Stimulated activated CD4-positive, alpha-beta T cell treated with anti-CD3 and anti-CD28 coated beads, Interleukin-12 subunit alpha, Interleukin-12 subunit beta, amount 100 ng/mL, for 24 hours (primary cell): ENCODE results near the gene KYAT1.

ENCODE experiments used
- DNase-seq, 2 experiments: peaks; one replicate each; pipeline ENCODE4 v3.0.0-alpha.2; 2020; ENCODE audit warnings: low read depth in 2 of 2

Gene KYAT1

DNA sequence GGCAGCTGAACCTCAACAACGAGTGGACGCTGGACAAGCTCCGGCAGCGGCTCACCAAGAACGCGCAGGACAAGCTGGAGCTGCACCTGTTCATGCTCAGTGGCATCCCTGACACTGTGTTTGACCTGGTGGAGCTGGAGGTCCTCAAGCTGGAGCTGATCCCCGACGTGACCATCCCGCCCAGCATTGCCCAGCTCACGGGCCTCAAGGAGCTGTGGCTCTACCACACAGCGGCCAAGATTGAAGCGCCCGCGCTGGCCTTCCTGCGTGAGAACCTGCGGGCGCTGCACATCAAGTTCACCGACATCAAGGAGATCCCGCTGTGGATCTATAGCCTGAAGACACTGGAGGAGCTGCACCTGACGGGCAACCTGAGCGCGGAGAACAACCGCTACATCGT is 26.6 kb upstream of the KYAT1 start:
- DNase-seq, result no peak

DNA sequence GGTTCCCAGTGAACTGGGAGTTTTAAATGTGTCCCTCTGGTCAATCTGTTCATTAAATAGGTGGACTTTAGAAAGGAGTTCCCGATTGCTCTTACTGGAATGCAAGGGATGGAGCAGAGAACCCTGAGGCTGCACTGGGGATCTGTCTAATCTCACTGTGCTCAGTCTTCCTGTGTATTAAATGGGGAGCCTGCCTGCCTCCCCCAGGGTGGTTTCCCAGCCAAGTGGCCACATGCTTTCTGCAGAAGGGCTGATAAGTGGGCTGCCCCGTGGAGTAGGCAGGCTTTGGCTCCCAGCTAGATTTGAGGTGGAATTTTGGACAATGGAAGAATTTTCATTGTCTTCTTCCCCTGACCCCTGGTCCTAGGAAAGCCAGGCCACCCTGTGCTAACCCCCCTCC is 25.0 kb upstream of the KYAT1 start:
- no peak for DNase-seq

DNA sequence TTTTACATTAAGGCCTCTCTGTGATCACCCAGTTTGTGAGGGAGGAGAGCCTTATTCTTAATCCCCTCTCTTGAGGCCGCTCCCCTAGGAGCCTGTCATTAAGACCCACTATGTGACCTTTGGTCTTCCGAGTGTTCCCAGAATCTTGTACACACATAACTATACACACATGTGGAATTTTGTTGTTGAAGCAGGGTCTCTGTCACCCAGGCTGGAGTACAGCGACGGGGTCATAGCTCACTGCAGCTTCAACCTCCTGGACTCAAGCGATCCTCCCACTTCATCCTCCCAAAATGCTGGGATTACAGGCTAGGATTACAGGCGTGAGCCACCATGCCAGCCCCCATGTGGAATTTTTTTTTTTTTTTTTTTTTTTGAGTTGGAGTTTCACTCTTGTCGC is 24.2 kb upstream of the KYAT1 start:
- DNase-seq, result no peak

DNA sequence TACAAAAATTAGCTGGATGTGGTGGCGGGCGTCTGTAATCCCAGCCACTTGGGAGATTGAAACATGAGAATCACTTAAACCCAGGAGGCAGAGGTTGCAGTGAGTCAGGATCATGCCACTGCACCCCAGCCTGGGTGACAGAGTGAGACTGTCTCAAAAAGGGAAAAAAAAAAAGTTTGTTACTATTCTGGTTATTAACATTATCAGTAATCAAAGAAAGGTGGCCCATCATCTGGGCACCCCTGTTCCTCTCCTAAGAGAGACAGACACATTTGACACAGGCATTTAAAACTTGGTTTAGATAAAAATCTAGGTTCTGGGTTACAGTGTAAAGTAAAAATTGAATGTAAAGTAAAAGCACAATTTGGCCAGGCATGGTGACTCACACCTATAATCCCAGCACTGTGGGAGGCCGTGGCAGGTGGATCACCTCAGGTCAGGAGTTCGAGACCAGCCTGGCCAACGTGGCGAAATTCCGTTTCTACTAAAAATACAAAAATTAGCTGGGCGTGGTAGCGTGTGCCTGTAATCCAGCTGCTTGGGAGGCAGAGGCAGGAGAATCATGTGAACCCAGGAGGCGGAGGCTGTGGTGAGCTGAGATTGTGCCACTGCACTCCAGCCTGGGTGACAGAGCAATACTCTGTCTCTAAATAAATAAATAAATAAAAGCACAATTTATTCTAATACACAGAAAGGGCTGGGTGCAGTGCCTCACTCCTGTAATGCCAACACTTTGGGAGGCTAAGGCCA is 22.3 kb upstream of the KYAT1 start:
- DNase-seq, result no peak

DNA sequence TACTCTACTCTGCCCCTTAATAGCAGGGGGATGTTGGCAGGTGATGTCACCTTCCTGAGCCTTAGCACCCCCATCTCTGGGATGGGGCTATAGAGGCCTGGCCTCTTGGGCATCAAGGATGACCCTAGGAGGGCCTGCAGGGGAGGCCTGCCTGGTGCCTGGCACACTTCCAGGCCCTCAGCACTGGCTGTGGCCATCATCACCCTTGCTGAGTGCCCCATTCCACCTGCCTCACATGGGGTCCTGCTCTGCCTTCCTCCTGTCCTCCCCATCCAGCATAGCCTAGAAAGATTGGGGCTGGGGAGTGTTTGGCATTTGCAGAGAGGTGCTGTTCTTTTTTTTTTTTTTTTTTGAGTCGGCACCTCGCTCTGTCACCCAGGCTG is 21.3 kb upstream of the KYAT1 start:
- DNase-seq, result no peak

DNA sequence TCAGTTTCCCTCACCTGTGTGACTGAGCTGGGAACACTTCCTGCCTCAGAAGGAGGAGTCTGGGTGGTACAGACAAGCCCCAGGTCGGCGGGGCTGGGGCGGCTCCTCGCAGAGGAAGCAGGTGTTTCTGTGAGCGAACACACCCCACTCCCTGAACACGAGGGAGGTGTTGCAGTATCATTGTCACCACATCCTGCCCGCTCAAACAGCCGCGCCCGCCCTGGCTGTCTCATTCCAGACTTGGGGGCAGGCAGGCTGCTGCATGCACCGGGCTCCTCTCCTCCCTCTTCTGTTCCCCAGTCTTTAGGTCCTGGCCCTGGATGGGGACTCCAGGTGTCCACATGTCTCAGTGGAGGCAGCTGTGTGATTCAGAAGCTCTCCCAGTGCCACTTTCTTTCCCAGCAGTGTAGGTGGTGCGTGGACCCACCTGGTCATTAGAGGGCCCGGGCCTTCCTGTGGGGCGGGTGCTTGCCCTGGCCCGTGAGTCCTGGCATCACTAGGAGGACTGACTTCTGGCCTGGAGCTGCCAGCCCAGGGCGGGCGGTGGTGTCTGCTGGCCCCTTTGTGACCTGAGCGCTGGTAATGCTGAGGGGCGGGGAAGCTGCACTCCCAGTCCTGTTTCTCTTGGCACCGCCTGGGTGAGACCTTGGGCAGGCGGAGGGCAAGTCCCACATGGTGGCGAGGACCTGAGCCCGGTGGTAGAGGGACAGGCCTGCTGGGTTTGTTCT is 20.8 kb upstream of the KYAT1 start:
- DNase-seq, result peak; percentile 68 to 81

DNA sequence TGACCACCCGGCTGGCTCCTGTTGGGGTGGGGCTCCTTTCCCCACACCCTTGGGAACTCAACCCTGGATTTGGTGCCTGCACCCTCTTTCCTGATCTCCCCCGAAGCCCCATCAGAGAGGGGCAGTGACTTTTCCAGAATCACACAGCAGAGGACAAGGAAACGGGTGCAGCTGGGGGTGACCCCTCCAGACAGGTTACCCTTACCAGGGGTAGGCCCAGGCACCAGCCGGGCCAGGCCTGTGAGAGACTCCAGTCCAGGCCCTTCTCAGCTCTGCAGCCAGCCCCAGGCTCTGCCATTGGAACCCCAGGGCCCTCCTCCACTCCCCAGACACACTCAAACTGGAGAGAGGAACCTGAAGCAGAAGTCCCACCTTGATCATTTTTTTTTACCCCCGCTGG is 20.1 kb upstream of the KYAT1 start:
- no peak for DNase-seq

DNA sequence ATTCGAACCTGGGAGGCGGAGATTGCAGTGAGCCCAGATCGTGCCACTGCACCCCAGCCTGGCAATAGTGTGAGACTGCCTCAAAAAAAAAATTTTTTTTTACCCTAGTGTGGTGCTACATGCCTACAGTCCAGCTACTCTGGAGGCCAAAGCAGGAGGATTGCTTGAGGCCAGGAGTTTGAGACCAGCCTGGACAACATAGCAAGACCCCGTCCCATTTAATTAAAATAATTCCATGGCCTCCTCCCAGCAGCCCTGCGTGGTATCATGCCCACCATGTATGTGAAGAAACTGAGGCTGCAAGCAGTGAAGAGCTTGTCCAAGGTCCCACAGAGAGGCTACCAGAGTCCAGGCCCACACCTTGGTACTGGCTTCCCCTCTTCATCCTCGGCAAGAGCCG is 19.6 kb upstream of the KYAT1 start:
- DNase-seq, result no peak

DNA sequence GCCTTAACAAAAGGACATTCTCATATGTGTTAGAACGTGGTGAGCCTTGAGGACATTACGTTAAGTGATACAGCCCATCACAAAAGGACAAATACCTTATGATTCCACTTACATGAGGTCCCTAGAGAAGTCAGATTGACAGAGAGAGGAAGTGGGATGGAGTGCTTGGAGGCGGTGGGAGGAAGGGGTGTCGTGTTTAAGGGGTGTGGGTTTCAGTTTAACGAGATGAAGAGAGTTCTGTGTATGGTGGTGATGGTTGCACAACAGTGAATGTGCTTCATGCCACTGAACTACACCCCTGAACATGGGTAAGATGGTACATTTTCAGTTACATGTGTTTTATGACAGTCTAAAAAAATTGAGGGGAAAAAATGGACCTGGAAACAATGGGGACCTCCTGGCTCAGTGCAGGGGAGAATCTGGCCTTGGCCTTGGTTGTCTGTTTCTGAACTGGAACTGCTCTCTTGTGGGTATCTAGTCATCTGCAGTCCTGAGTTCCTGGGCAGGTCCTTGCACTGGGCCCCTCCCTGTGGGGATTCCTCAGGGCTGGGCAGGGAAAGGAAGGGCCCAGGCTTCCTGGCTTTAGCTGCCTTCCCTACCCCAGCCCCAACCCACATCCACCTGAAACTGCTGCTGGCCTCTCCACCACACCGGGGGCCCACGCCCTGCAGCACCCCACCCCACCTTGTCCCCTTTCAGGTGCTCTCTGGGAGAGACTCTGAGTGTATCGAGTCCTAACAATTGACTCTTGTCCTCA is 18.0 kb upstream of the KYAT1 start:
- DNase-seq, result no peak

DNA sequence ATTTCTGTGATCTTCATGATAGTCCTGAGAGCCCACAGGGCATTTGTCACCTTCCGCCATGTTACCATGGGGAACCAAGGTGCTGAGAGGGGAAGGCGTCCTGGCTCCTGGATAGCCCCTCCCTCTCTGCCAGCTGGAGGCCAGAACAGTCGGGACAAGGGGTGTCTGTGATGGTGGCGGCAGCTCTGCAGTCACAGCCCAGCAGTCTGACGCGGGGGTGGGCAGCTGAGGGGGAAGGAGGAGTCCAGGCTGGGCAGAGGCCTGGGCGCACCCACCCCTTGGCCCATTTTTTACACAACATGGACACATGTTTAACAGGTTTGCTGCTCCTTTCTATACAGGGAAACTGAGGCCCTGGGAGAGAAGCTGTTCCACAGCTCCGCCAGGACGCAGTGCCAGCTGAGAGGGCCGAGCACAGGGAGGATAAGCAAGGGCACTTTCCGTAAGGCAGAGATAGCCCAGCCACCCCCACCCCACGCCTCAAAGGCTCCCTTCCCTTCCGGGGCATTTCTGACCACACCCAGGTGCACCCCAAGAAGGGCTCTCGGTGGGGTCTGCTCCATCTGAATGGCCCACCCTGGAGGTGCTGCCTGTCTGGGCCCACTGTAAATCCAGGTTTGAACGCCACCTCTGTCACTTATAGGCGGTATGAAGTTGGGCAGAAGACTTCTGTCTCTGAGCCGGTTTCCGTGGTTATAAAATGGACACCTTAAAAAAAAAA is 17.3 kb upstream of the KYAT1 start:
- no peak for DNase-seq

DNA sequence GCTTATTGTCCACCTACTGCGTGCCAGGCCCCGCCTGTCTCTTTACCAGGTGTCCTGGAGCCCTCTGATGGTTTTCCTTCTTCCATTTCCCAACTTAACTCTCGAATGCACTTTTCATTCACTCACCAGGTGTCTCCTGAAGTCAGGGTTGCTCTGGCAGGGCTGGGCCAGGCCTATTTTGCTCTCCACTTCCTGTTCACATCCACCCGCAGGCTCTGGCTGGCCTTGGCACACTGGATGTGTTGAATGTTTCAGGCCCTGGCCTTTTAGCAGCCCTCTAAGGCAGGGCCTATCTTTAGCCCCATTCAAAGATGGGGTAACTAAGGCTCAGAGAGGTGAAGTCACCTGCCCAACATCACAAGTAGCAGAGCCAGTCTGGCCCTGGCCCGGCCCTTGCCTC is 16.6 kb upstream of the KYAT1 start:
- DNase-seq, result no peak

DNA sequence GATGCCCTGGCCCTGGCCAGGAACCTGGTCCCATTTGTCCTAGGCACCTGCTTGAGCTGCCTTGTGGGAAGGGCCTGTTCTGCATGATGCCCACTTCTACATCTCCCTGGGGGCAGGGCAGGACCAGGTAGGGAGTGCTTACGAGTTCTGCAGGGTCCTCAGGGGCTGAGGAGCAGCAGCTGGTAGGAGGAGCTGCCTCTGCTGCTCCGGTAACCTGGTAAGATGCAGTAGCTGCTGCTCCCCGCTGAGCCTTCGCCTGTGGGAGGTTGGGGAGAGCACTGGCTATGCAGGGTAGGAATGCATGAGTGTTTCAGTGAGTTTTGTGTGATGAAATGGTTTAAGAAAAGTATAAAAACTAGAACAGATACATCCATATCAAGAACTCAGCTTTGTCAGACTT is 13.8 kb upstream of the KYAT1 start:
- DNase-seq, result no peak

DNA sequence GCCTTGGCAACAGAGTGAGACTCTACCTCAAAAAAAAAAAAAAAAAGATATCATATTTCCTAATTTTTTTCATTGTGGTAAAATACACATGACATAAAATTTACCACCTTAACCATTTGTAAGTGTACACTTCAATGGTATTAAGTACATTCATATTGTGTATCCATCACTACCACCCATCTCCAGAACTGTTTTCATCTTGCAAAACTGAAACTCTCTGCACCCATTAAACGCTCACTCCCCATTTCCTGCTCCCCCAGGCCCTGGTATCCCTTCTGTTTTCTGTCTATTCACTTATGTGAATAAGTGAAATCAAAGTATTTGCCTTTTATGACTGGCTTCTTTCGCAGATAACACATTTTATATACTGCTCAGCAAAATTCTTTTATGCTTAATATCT is 13.0 kb upstream of the KYAT1 start:
- no peak for DNase-seq

DNA sequence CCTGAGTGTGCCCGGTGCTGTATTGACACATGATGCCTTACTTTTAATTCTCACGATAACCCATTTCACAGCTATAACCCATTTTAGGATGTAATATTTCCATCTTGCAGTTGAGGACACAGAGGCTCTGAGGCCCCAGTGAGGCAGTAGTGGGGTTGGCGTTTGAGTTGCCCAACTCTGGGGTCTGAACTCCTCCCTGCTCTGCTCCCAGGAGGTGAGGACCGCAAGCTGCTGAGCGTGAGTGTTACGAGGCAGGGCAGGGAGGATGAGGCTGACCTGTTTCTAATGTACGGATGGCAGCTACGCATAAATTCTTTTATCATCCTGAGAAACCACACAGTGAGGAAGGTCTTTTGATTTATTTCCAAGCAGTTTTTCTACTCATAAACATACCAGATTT is 11.6 kb upstream of the KYAT1 start:
- DNase-seq, result no peak

DNA sequence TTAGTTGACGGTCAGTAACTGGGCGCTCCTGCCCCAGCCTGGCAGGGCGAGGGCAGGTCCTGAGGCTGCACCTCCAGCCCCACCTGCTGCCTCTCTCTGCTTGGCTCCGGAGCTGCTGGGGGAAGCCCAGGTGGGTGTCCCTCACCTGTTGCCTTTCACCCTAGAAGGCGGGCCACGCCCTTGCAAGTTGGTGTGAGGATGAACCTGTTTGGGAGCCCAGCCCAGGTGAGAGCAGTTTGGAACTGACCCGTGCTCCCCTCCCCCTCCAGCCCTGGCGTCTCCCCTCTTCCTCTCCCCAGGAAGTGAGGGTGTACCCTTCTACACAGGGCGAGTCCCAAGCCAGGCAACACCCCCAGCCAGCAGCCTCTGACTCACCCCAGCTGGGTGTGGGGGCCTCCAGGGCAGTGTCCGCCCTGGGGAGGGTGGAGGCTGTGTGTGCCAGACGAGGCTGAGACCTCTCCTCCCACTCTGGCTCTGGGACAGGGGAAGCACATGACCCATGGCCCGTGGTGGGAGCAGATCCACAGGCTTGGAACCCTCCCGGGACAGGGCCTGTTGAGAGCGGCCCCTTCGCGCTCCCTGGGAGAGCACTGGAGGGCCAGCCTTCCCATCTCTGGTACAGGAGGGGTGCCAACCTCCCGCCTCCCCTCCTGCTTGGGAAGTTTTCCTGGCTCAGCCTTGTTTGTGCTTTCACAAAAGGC is 10.6 kb upstream of the KYAT1 start:
- no peak for DNase-seq

DNA sequence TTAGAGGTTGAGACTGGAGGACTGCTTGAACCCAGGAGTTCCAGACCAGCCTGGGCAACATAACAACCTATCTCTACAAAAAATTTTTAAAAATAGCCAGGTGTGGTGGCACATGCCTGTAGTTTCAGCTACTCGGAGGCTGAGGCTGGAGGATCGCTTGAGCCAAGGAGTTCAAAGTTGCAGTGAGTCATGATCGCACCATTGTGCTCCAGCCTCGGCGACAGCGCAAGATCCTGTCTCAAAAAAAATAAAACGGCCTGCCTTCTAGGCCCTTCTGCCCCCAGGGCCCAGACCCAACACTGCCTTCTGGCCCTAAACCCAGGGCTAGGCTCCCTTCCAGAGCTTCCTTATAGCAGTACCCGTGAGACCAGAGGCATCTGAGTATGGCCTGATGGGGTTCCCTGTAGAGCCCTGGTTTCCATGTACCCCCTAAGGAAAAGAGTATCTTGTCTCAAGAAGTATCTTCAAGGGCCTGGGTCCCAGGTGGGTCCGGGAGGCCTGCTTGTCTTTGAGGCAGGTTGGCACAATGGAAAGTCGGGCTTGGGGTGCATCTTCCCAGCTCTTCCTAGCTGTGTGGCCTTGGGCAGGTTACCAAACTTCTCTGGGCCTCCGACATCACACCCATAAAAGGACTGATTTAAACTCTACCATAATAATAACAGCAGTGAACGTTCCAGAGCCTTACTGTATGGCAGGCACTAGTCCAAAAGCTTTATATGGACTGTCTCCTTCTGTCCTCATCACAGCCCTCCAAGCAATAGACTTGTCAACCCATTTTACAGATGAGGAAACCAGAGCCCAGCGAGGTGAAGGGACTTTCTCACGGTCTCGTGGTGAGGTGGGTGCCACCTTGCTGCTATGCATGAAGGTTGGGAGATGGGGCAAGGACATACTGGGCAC is 9.8 kb upstream of the KYAT1 start:
- DNase-seq, result no peak

DNA sequence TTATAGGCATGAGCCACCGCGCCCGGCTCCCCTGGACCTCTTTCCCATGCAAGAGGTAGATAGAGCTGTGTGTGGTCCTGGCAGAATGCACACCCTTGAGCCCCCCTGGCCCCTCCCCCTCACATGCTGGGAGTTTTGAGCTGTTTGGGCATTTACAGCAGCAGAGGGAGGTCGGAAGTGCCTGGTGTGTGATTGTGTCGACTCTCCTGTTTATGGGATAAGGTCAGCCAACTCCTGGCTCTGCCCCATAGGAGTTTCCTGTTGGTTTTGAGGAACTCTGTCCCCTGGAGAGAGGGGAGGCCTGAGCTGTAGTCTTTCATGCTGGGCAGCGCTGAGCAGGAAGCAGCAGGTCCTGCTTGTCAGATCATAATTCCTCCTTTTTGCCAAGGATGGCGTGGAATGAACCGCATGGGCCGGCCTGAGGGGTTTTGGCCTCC is 6.2 kb upstream of the KYAT1 start:
- DNase-seq, result no peak

DNA sequence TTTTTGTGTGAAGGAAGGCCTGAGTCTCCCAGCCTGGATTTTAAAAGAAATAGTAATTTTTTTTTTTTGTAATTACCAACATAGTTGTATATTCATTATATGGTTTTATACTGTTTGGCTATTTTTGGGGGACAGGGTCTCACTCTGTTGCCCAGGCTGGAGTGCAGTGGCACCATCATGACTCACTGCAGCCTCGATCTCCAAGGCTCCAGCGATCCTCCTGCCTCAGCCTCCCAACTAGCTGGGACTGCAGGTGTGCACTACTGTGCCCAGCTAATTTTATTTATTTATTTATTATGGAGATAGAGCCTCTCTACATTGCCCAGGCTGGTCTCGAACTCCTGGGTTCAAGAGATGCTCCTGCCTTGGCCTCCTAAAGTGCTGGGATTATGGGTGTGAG is 5.3 kb upstream of the KYAT1 start:
- DNase-seq, result no peak

DNA sequence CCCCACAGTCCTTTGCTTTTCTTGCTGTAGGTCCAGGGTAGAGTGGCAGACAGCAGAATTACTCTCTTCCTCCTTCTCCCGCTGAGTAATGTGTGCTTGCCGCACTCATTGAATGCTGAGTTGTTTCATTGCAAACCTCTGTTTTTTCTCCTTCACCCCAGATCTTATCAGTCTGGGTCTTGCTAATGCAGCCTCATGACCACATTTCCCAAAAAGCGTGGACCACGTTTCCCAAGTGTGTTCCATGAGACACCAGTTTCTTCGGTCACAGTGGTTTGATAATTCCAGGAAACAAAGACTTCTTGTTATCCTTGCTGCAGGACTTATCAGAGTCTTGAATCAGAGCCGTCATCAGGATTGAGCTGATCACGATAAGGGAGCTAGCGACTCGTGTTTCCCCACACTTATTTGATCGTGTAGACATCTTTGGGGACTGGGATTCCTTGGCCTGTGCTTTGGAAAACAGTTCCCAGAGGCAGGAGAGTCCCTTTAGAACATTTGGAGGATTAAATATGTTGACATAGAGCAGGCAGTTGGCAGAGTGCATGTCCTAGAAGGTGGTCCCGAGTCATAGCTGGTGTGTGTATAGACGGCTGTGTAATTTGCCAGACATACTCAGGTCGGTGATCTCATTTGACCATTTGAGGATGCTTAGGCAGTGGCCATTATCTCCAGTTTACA is 4.6 kb upstream of the KYAT1 start:
- no peak for DNase-seq

DNA sequence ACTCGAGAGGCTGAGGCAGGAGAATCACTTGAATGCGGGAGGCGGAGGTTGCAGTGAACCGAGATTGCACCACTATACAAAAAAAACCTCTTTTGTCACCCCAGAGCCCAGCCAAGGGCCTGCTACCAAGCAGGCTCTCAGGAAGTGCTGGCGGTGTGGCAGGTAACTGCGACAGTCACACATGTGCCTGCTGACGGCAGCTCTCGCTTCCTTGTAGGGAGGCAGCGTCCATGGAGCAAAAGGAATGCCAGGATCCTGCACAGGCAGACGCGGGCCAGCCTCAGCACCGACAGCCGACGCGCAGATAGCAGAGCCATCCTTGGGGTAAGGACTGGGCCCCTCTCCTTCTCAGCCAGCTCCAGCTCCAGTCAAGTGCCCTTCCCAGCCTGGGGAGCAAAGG is 4.0 kb upstream of the KYAT1 start:
- DNase-seq, result no peak
